GM23338 (cell line): ENCODE data around the gene KPTN.

Experiments
- POLR2AphosphoS5 ChIP-seq: IDR thresholded peaks from 2 replicates; pipeline ENCODE4 v1.6.1; 2016; ENCODE audit warnings: antibody characterized with exemption, low read depth
- ZNF114 ChIP-seq: fragments of 250-450 bp; sonication (Bioruptor Pico); IDR thresholded peaks from 2 replicates; pipeline ENCODE4 v1.5.0; 2020; ENCODE audit warnings: mild to moderate bottlenecking, moderate library complexity
- TF ChIP-seq, protein P1 (sequence below), 2 experiments: fragments of 200-600 bp in 1 of 2; sonication (generic) in 1 of 2; conservative IDR thresholded peaks; 2 replicates each; pipeline versions ENCODE4 v1.5.1 to v1.6.1; 2016 to 2017; ENCODE audit warnings: antibody characterized with exemption in 2 of 2, low read depth in 2 of 2, mild to moderate bottlenecking in 2 of 2, moderate library complexity in 1 of 2

DNA sequence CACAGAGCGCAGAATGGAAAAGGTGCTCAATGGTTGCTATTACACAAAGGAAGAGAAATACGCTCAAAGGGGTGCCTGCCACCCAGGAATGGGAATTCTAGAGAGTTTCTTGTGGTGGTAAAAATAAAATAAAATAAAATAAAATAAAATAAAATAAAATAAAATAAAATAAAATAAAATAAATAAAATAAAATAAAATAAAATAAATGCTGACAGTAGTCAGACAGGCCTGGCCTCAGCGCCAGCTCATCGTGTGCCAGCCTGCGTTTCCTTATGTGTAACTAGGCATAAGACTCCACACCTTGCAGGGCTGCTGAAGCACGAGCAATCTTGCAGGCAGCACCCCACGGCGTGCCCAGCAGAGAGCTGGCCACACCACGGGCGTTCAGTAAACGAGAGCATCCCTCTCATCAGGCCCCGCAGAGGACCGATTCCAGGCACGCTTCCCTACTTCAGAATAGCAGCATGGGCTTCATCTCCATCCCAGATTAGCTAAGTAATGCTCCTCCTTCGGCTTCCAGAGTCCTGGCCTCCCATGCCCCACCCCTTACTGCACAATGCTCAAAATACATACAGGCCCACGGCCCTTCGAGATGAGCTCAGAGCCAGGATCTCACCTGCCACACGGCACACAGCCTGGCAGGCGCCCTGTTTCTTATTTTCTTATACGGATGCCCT, 25.3 kb upstream of the KPTN start:
- TF ChIP-seq, protein P1, sequence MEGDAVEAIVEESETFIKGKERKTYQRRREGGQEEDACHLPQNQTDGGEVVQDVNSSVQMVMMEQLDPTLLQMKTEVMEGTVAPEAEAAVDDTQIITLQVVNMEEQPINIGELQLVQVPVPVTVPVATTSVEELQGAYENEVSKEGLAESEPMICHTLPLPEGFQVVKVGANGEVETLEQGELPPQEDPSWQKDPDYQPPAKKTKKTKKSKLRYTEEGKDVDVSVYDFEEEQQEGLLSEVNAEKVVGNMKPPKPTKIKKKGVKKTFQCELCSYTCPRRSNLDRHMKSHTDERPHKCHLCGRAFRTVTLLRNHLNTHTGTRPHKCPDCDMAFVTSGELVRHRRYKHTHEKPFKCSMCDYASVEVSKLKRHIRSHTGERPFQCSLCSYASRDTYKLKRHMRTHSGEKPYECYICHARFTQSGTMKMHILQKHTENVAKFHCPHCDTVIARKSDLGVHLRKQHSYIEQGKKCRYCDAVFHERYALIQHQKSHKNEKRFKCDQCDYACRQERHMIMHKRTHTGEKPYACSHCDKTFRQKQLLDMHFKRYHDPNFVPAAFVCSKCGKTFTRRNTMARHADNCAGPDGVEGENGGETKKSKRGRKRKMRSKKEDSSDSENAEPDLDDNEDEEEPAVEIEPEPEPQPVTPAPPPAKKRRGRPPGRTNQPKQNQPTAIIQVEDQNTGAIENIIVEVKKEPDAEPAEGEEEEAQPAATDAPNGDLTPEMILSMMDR (conservative IDR thresholded peaks at IDR 0.05; ENCODE audit: low read depth in 2 of 2) = no peak
- no peak for TF ChIP-seq ZNF114 (CRISPR knock-in tag)
- no peak for TF ChIP-seq POLR2AphosphoS5
